Fibroblast of skin of left biceps (primary cell): ENCODE results near the gene RTCA.
"Not testable (repeated sequence)": the region's sequence is repeated elsewhere in the genome, so short reads cannot be mapped to it uniquely, and the experiment has no call there.

Experiments used
- DNase-seq, 2 experiments: peaks; one replicate each; pipeline ENCODE4 v3.0.0-alpha.2; 2013; ENCODE audit warnings: low read depth in 2 of 2

The RTCA gene

GRCh38 chr1:100306735-100307313 is 40.8 kb downstream of the RTCA start:
- DNase-seq = no peak

DNA sequence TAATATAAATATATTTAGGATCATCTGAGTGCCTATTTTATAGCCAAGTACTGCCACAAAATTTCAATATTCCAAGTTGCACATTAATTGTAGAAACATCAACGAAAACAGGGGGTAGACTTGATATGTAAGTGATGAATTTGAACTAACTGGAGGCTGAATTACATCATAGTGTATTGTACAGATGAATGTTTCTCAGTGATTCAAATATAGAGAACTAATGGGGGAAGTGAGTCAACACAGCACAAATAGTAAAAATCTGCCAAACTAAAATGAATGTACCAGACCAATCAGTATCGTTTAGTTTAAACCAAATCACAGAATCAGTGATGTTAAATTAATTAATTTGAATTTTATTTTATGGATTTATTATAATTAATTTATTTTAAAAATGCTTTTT is 42.8 kb downstream of the RTCA start:
- DNase-seq = peak in 1 of 2 experiments; percentile 9

DNA sequence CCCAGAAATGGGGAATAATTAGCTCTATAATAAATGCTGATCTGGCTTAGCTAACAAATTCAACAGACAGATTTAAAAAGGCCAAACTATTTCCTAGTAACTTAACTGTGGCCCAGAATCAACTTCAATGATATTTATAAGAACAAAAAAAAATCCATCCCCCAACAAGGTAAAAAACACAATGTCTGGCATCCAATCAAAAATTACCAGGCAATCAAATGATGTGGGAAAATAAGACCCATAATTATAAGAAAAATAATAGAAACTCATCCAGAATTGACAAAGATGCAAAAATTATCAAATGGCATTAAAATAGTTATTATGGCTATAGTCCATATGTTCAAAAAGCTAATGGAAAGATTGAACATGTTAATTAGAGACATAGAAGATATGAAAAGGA is 43.8 kb downstream of the RTCA start:
- no peak for DNase-seq

DNA sequence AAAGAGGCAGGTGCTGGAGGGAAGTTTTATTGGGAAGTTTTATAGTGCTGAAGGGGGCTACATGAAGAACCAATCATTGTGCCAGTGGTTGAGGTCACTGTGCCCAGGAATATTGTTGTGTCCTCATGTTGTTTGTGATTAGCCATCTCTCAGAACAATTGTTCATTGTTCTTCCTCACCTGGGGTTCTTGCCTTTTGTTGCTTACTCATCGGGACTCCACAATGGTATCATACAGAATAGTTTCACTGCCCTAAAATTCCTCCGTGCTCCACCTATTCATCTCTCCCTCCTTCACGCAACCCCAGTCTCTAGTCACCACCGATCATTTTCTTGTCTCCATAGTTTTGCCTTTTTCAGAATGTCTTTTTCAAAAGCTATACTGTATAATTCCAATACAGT is 47.4 kb downstream of the RTCA start:
- DNase-seq = no peak

- DNase-seq = no peak
Observed at GRCh38 chr1:100316622-100317021, 50.6 kb downstream of the RTCA start.

- DNase-seq = no peak
Observed at GRCh38 chr1:100320311-100321099, 54.5 kb downstream of the RTCA start.

GRCh38 chr1:100321100-100321493 is 55.1 kb downstream of the RTCA start:
- no peak for DNase-seq

- DNase-seq = no peak
Observed at GRCh38 chr1:100321506-100321905, 55.5 kb downstream of the RTCA start.

DNA sequence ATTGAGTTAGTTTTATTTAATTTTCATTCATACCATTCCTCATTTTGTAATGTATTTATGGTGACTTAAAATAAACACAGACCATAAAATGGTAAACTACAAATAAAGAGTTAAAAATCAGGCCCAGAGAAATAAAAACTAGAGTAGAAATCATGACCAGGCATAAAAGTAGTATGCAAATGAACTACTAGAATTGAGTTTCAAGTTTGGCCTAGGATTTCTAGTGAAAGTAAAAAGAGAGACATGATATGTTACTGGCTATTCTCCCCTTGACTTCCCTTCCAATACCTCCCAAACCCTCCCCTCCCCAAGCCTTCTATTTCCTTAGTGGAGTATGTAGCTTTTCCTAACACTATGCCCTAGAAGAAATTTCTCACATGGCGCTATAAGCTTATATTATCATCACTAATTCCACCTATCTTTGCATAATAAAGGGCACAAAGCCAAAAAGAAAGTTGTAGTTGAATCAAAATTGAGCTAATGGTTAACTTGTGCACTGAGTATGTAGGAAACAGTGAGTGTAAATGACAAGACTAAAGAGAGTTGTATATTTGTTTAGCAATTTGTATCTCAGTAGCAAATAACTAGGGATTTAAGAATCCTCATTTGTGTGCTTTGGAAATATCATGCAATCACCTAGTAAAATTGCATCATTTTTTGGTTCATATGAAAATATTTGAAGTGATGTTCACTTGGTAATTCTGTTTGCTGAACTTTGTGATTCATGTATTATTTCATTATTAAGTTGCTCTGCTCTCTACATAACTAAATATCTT is 56.6 kb downstream of the RTCA start:
- DNase-seq = peak; percentile 36 to 53

GRCh38 chr1:100323419-100324106 is 57.5 kb downstream of the RTCA start:
- DNase-seq = no peak

DNA sequence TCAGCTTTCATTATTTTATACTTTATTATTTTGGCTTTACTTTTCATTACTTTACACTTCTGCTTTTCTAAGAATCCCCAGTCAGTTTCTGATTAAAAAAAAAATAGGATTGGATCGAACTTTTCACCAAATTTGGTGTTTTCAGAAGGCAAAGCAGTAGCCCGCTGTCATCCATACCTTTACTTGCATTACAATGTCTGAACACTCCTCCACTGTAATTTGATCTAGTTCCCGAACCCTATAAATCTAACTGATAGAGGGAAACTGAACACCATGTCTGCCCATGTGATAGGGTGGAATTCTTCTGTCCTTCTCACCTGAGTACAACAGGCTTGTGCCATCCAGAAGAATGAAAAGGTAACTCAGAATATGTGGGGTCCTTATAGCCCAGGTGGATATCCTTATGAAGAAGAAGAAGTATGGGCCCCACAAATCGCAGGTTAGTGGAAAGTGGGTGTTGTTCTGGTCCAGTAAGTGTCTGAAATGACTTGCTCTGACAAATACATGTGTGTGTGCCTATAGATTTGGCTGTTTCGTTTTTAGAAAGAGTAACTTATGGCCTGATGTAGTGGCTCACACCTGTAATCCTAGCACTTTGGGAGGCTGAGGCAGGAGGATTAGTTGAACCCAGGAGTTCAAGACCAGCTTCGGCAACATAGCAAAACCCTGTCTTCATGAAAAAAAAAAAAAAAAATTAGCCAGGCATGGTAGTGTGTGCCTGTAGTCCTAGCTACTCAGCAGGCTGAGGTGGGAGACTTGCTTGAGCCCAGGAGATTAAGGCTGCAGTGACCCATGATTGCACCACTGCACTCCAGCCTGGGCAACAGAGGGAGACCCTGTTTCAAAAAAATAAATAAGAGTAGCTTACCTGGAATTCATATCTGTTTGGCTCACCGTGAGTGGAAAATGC is 59.7 kb downstream of the RTCA start:
- no peak for DNase-seq

GRCh38 chr1:100326325-100326670 is 60.3 kb downstream of the RTCA start:
- DNase-seq = not testable (repeated sequence)

GRCh38 chr1:100328133-100328532 is 62.1 kb downstream of the RTCA start:
- no peak for DNase-seq

GRCh38 chr1:100331146-100331545 is 65.1 kb downstream of the RTCA start:
- DNase-seq = peak in 1 of 2 experiments; percentile 51

DNA sequence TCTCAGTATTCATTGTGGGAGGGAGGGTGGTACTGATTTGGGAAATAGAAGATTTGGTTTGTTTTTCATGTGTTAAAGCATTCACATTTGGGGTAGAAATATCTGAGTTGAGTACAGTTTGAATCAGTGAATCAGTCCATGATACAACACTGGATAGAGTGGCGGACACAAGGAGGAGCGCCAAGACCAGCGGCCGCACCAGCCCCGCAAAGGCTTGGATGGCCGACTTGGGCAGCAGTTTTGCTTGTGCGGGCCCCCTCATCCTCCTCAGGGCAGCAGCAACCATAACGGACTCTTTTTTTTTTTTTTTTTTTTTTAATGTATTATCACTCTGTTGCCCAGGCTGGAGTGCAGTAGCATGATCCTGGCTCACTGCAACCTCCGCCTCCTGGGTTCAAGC is 66.3 kb downstream of the RTCA start:
- DNase-seq = no peak

- no peak for DNase-seq
Observed at GRCh38 chr1:100335436-100335835, 69.4 kb downstream of the RTCA start.

DNA sequence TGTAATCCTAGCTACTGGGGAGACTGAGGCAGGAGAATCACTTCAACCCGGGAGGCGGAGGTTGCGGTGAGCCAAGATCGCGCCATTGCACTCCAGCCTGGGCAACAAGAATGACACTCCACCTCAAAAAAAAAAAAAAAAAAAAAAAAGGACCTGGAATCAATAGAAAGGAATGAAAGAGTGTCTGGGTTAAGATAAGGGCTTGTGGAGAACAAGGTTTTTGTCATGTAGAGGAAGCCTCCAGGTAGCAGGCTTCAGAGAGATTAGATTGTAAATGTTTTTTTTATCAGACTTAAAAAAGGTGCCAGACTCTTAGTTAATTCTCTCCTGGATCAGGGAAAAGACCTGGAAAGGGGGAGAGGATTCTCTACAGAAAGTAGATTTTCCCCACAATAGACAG is 71.9 kb downstream of the RTCA start:
- not testable (repeated sequence) for DNase-seq

DNA sequence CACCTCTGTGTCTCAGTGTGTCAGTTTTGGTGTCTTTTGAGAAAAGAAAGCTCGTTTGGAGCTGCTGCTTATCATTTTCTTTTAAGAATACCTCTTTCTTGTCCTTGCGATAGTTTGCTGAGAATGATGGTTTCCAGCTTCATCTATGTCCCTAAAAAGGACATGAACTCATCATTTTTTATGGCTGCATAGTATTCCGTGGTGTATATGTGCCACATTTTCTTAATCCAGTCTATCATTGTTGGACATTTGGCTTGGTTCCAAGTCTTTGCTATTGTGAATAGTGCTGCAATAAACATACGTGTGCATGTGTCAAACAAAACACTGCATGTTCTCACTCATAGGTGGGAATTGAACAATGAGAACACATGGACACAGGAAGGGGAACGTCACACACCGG is 73.7 kb downstream of the RTCA start:
- not testable (repeated sequence) for DNase-seq

- no peak for DNase-seq
Observed at GRCh38 chr1:100340494-100340893, 74.5 kb downstream of the RTCA start.

GRCh38 chr1:100342348-100342747 is 76.3 kb downstream of the RTCA start:
- no peak for DNase-seq
